HepG2 (cell line): ENCODE results near the gene CST3. TPM values are rescaled to one million over a fixed set of nuclear protein-coding genes. Genes with fewer than 3 reads are reported as not detected.

Source experiments
- AFF4 ChIP-seq: sonication (generic); formaldehyde crosslinking; IDR thresholded peaks from 2 replicates; pipeline ENCODE4 v1.4.0; 2020; ENCODE audit warnings: missing genetic modification reagents
- CCDC6 ChIP-seq: sonication (generic); formaldehyde crosslinking; IDR thresholded peaks from 2 replicates; pipeline ENCODE4 v1.8.1; 2022; ENCODE audit warnings: mild to moderate bottlenecking, missing genetic modification reagents, moderate library complexity
- ELF4 ChIP-seq: sonication (generic); formaldehyde crosslinking; IDR thresholded peaks from 2 replicates; pipeline ENCODE4 v1.5.0; 2020; ENCODE audit warnings: missing genetic modification reagents, mild to moderate bottlenecking, moderate library complexity, borderline replicate concordance
- FLYWCH1 ChIP-seq: sonication (generic); formaldehyde crosslinking; IDR thresholded peaks from 2 replicates; pipeline ENCODE4 v1.8.1; 2023; ENCODE audit warnings: mild to moderate bottlenecking, missing genetic modification reagents
- HNF4G ChIP-seq, 2 experiments: sonication (generic) in 1 of 2; formaldehyde crosslinking in 1 of 2; IDR thresholded peaks; 2 replicates each; pipeline versions ENCODE4 v1.4.0 to v1.6.1; 2011 to 2020; ENCODE audit warnings: borderline replicate concordance in 2 of 2, low read depth in 2 of 2, mild to moderate bottlenecking in 2 of 2, low read length in 1 of 2, missing genetic modification reagents in 1 of 2, moderate library complexity in 1 of 2
- KDM5B ChIP-seq: sonication (generic); formaldehyde crosslinking; IDR thresholded peaks from 2 replicates; pipeline ENCODE4 v1.4.0; 2020; ENCODE audit warnings: missing genetic modification reagents, mild to moderate bottlenecking, borderline replicate concordance
- MYC ChIP-seq: sonication (generic); formaldehyde crosslinking; IDR thresholded peaks from 2 replicates; pipeline ENCODE4 v1.9.0; 2021; ENCODE audit warnings: missing genetic modification reagents, borderline replicate concordance
- MZF1 ChIP-seq: sonication (generic); formaldehyde crosslinking; IDR thresholded peaks from 2 replicates; pipeline ENCODE4 v1.8.1; 2023; ENCODE audit warnings: mild to moderate bottlenecking, missing genetic modification reagents, borderline replicate concordance
- NFIB ChIP-seq: sonication (generic); formaldehyde crosslinking; IDR thresholded peaks from 2 replicates; pipeline ENCODE4 v1.9.0; 2021; ENCODE audit warnings: missing genetic modification reagents, mild to moderate bottlenecking, borderline replicate concordance
- NONO ChIP-seq, 2 experiments: fragments of 450-650 bp in 1 of 2; sonication (generic) in 1 of 2; formaldehyde crosslinking in 1 of 2; IDR thresholded peaks in 1 of 2; conservative IDR thresholded peaks in 1 of 2; 2 replicates each; pipeline versions ENCODE4 v1.6.1 to v1.8.0; 2017 to 2022; ENCODE audit warnings: mild to moderate bottlenecking in 1 of 2, missing genetic modification reagents in 1 of 2, moderate library complexity in 1 of 2
- RFX3 ChIP-seq: IDR thresholded peaks from 2 replicates; pipeline ENCODE4 v1.6.1; 2016; ENCODE audit warnings: missing biosample characterization, missing genetic modification reagents
- SMARCE1 ChIP-seq: fragments of 450-650 bp; IDR thresholded peaks from 2 replicates; pipeline ENCODE4 v1.6.1; 2017; ENCODE audit warnings: borderline replicate concordance
- SMC3 ChIP-seq: IDR thresholded peaks from 2 replicates; pipeline ENCODE4 v1.6.1; 2011; ENCODE audit warnings: low read length, improper control_type of control experiment
- SNRNP70 ChIP-seq: fragments of 200-400 bp; formaldehyde crosslinking; IDR thresholded peaks from 2 replicates; pipeline ENCODE4 v1.6.1; 2017; ENCODE audit warnings: mild to moderate bottlenecking, low read depth, low read length, moderate library complexity
- STAT5B ChIP-seq: sonication (generic); formaldehyde crosslinking; IDR thresholded peaks from 2 replicates; pipeline ENCODE4 v1.4.0; 2020; ENCODE audit warnings: missing genetic modification reagents
- TOE1 ChIP-seq: sonication (generic); formaldehyde crosslinking; IDR thresholded peaks from 2 replicates; pipeline ENCODE4 v1.4.0; 2020; ENCODE audit warnings: mild to moderate bottlenecking, missing genetic modification reagents
- ZFX ChIP-seq: sonication (generic); formaldehyde crosslinking; IDR thresholded peaks from 2 replicates; pipeline ENCODE4 v1.4.0; 2020; ENCODE audit warnings: mild to moderate bottlenecking, low read depth, missing genetic modification reagents, moderate library complexity
- ZNF235 ChIP-seq: sonication (generic); formaldehyde crosslinking; IDR thresholded peaks from 2 replicates; pipeline ENCODE4 v1.8.1; 2023; ENCODE audit warnings: mild to moderate bottlenecking, missing genetic modification reagents, borderline replicate concordance
- ZNF33A ChIP-seq: sonication (generic); formaldehyde crosslinking; IDR thresholded peaks from 2 replicates; pipeline ENCODE4 v1.5.1; 2020; ENCODE audit warnings: missing genetic modification reagents, mild to moderate bottlenecking, moderate library complexity, borderline replicate concordance
- ZNF782 ChIP-seq: sonication (generic); formaldehyde crosslinking; IDR thresholded peaks from 2 replicates; pipeline ENCODE4 v1.4.0; 2020; ENCODE audit warnings: missing genetic modification reagents, mild to moderate bottlenecking, borderline replicate concordance
- ZUFSP ChIP-seq: sonication (generic); formaldehyde crosslinking; IDR thresholded peaks from 2 replicates; pipeline ENCODE4 v1.9.0; 2021; ENCODE audit warnings: missing genetic modification reagents, mild to moderate bottlenecking, borderline replicate concordance
- polyA plus RNA-seq, 8 experiments: library from polyadenylated mRNA; depleted of rRNA in 3 of 8; stranded (reverse) in 7 of 8; unstranded in 1 of 8; fragments of >200 nt; fragmentation: Illumina TruSeq in 4 of 8; extraction: Trizol in 4 of 8; gene quantifications; 2 replicates each; pipeline versions ENCODE4 v1.2.1 to v1.2.3, GENCODE V29; 2011 to 2016; ENCODE audit warnings: low read depth in 4 of 8, missing spikeins in 1 of 8, mixed read lengths in 1 of 8; ENCODE audit not compliant: insufficient read depth in 1 of 8
- total RNA-seq, 5 experiments: library from RNA; depleted of rRNA; stranded (reverse); fragments of >200 nt; fragmentation: Illumina TruSeq; extraction: Trizol; gene quantifications; 2 replicates each; pipeline ENCODE4 v1.2.3, GENCODE V29; 2016; ENCODE audit warnings: low read depth in 1 of 5
- TF ChIP-seq, protein P1 (sequence below): sonication (generic); formaldehyde crosslinking; IDR thresholded peaks from 2 replicates; pipeline ENCODE4 v1.8.0; 2022; ENCODE audit warnings: mild to moderate bottlenecking, missing genetic modification reagents, borderline replicate concordance

Gene CST3
- total and polyA plus RNA-seq, 2 of the 13 experiments (the other 11 are each of a cell fraction or from before 2014, with no cell fraction given) = 690 to 1,005 TPM

DNA sequence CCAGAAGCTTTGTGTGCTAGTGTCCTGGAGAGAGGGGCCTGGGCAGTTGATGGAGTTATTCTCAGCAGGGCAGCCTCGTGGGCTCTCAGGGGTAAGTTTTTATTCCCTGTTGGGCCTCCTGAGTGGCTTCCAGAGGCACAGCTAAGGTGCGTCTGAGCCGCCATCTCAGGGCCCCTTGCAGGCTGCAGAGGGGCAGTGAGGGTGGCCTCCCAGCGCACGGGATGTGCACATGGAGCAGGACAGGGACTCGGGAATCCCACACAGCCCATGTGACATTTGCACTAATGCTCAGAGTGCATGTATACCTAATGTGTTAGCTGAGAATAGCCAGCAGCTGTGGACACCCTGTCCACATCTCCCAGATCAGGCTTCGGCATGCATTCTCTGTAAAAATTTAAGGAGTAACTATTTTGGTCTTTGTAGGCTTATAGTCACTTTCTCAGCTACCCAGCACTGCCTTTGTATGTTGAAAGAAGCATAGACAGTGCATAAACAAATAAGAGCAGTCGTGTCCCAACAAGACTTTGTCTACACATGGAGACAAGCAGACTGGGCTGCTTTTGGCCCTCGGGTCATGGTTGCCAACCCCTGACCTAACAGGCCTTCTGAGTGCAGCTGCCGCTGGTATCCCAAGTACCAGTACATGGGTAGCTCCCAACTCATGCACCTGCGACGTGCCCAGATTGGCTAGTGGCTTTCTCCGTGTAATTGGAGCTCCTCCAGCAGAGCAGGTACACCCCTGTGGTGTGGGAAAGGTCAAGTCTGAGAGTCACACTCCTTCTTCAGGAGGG is 50.8 kb downstream of the CST3 start (continued):
- TF ChIP-seq ZUFSP (no peak), CCDC6 (CRISPR knock-in tag) (no peak; the same call in 1 of the 2 replicates), STAT5B (CRISPR knock-in tag) (no peak), MYC (CRISPR knock-in tag) (peak; percentile 91), ELF4 (no peak), TOE1 (CRISPR knock-in tag) (no peak), ZFX (peak; percentile 67), NFIB (no peak), ZNF235 (CRISPR knock-in tag) (no peak), SMARCE1 (no peak), ZNF33A (CRISPR knock-in tag) (no peak), MZF1 (CRISPR knock-in tag) (no peak), HNF4G (IDR thresholded peaks at IDR 0.05; ENCODE audit: borderline replicate concordance, low read depth, low read length) (0 out of 2 replicates have a peak, but pooled peaks have one; percentile 16), HNF4G (CRISPR knock-in tag; IDR thresholded peaks at IDR 0.05; ENCODE audit: borderline replicate concordance, low read depth) (no peak), AFF4 (CRISPR knock-in tag) (no peak), FLYWCH1 (CRISPR knock-in tag) (no peak), SMC3 (no peak), KDM5B (CRISPR knock-in tag) (peak; percentile 41; the same call in 1 of the 2 replicates), RFX3 (no peak), ZNF782 (CRISPR knock-in tag) (no peak), SNRNP70 (no peak), NONO (IDR thresholded peaks at IDR 0.05) (no peak), NONO (CRISPR knock-in tag; conservative IDR thresholded peaks at IDR 0.05) (no peak; the same call in 1 of the 2 replicates)
- TF ChIP-seq, protein P1, sequence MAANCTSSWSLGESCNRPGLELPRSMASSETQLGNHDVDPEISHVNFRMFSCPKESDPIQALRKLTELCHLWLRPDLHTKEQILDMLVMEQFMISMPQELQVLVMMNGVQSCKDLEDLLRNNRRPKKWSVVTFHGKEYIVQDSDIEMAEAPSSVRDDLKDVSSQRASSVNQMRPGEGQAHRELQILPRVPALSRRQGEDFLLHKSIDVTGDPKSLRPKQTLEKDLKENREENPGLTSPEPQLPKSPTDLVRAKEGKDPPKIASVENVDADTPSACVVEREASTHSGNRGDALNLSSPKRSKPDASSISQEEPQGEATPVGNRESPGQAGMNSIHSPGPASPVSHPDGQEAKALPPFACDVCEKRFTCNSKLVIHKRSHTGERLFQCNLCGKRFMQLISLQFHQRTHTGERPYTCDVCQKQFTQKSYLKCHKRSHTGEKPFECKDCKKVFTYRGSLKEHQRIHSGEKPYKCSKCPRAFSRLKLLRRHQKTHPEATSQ (CRISPR knock-in tag) = no peak
